Gastroesophageal sphincter (tissue), 4 donors: ENCODE data around the gene GMPR2. TPM values are rescaled to one million over a fixed set of nuclear protein-coding genes. Genes with fewer than 3 reads are reported as not detected.

ENCODE experiments used
- ATAC-seq: fragments of 150-250 bp; one replicate; pipeline ENCODE4 v1.9.1; 2016; ENCODE audit warnings: mild to moderate bottlenecking, moderate library complexity
- H3K27ac ChIP-seq, 4 donors: fragments of 200-600 bp; sonication (generic) in 3 of 4; 1 replicate in 3 of 4; 2 replicates in 1 of 4; pipeline ENCODE4 v1.5.1; 2016 to 2019
- H3K27me3 ChIP-seq: fragments of 200-600 bp; sonication (generic); one replicate; pipeline ENCODE4 v1.5.1; 2019
- H3K36me3 ChIP-seq, 2 donors: fragments of 200-600 bp; sonication (generic); one replicate each; pipeline ENCODE4 v1.5.1; 2019; ENCODE audit warnings: control low read depth in 1 of 2
- H3K4me1 ChIP-seq, 3 donors: fragments of 200-600 bp; sonication (generic); 1 replicate in 2 of 3; 2 replicates in 1 of 3; pipeline ENCODE4 v1.5.1; 2016 to 2019; ENCODE audit warnings: control low read depth in 2 of 3
- H3K4me3 ChIP-seq, 2 donors: fragments of 200-600 bp; sonication (generic); one replicate each; pipeline ENCODE4 v1.5.1; 2019; ENCODE audit warnings: mild to moderate bottlenecking in 1 of 2, moderate library complexity in 1 of 2
- H3K9me3 ChIP-seq, 3 donors: fragments of 200-600 bp; sonication (generic); one replicate each; pipeline ENCODE4 v1.5.1; 2017 to 2019; ENCODE audit warnings: control low read depth in 2 of 3
- EP300 ChIP-seq: sonication (generic); formaldehyde crosslinking; IDR thresholded peaks from one replicate; pipeline ENCODE4 v1.6.1; 2017; ENCODE audit warnings: antibody characterized with exemption, mild to moderate bottlenecking
- POLR2A ChIP-seq, 2 donors: fragments of 450-650 bp; IDR thresholded peaks; one replicate each; pipeline ENCODE4 v1.6.1; 2017; ENCODE audit warnings: antibody characterized with exemption in 2 of 2, mild to moderate bottlenecking in 2 of 2, moderate library complexity in 1 of 2
- POLR2AphosphoS5 ChIP-seq: sonication (generic); formaldehyde crosslinking; IDR thresholded peaks from one replicate; pipeline ENCODE4 v1.6.1; 2017; ENCODE audit warnings: antibody characterized with exemption
- WGBS, 2 donors: methylation state at CpG; one replicate each; pipeline ENCODE4 v1.1.5; 2018; ENCODE audit warnings: low coverage in 1 of 2; 5-methylcytosine and 5-hydroxymethylcytosine counted together
- total RNA-seq, 4 donors: library from RNA; depleted of rRNA; stranded (reverse); fragments of >200 nt; gene quantifications; one replicate each; pipeline ENCODE4 v1.1.0, GENCODE V29; 2016
- TF ChIP-seq, protein P1 (sequence below), 4 experiments: fragments of 200-600 bp in 2 of 4; fragments of 450-650 bp in 2 of 4; sonication (generic) in 1 of 4; IDR thresholded peaks; one replicate each; pipeline ENCODE4 v1.5.1; 2017 to 2019; ENCODE audit warnings: antibody characterized with exemption in 4 of 4, mild to moderate bottlenecking in 2 of 4, moderate library complexity in 2 of 4

The GMPR2 gene
- total RNA-seq, 4 donors from 2014 or later: 46.0 to 70.5 (median 59.8) TPM

DNA sequence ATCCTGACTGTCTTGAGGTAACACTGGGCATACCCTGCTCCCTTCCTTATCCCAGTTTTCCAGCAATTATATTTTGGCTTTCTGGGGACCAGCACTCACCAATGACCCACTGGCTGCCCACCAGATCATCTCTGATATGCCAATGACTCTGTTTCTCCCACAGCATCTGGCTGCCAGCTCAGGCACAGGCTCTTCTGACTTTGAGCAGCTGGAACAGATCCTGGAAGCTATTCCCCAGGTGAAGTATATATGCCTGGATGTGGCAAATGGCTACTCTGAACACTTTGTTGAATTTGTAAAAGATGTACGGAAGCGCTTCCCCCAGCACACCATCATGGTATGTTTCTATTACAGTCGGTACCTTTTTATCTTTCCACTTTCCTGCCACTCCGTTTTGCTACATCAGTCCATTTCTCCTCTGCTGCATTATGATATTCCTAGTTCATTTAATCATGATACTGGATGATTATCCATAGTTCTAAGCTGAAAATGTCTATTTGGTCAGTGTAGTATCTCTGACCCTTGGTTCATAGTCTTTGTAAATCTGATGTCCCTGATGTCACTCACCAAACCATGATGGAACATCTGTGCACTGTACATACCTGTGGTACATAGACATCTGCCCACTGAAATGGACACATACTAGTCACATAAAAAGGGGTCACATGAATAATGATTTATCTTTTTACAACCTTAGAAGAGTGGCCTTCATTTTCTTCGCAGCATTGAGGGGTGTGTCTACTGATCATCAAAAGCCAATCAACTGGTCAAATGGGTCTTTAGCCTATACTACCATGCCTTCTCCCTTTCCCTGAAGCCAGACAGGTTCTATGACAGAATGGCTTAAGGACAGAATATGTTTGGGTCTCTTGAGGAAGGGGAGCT lies 3.3 kb downstream of the GMPR2 start:
- Histone ChIP-seq H3K27ac (no peak overlapping the region), H3K4me1 (peaks cover 6 to 74% (median 38%) of the 10 kb centered on the region in 3 donors), H3K9me3 (no peaks in the 10 kb centered on the region), H3K4me3 (no peak overlapping the region), H3K36me3 (peaks cover 0 to 55% of the 10 kb centered on the region in 2 donors), H3K27me3 (no peaks in the 10 kb centered on the region)
- WGBS, 2 donors: 89 to 90% methylated on average over 5 of the region's 5 CpGs
- TF ChIP-seq POLR2AphosphoS5 (no peak), EP300 (no peak), POLR2A (IDR thresholded peaks at IDR 0.05) (no peak)
- TF ChIP-seq, protein P1, sequence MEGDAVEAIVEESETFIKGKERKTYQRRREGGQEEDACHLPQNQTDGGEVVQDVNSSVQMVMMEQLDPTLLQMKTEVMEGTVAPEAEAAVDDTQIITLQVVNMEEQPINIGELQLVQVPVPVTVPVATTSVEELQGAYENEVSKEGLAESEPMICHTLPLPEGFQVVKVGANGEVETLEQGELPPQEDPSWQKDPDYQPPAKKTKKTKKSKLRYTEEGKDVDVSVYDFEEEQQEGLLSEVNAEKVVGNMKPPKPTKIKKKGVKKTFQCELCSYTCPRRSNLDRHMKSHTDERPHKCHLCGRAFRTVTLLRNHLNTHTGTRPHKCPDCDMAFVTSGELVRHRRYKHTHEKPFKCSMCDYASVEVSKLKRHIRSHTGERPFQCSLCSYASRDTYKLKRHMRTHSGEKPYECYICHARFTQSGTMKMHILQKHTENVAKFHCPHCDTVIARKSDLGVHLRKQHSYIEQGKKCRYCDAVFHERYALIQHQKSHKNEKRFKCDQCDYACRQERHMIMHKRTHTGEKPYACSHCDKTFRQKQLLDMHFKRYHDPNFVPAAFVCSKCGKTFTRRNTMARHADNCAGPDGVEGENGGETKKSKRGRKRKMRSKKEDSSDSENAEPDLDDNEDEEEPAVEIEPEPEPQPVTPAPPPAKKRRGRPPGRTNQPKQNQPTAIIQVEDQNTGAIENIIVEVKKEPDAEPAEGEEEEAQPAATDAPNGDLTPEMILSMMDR (IDR thresholded peaks at IDR 0.05): no peak
- no peak for ATAC-seq

DNA sequence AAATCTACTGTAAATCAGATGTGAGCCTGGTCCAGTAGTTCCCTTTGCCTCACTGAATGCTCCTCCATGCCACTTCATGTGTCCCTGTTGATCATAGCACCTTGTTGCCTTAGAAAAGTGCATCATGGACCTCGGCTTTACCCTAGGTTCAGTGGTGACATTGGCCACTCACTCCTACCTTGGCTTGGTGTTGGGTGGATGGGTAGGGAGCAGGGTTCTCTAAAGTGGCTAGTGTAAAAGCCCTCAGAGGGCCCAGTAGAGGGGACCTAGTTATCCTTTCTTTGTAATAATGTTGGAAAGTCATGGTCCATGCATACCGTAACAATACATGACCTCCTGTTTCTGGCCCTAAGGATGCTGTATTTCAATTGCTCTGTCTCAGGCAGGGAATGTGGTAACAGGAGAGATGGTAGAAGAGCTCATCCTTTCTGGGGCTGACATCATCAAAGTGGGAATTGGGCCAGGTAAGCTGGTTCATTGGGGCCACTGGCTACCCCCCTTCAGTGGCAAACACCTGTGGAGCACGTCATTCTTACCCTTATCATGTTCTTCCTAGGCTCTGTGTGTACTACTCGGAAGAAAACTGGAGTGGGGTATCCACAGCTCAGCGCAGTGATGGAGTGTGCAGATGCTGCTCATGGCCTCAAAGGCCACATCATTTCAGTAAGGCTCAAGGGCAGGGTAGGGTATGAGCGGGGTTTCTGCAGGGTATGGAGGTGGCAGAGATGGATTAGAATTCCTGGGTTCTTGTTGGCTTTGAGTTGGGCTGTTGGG lies 4.1 kb downstream of the GMPR2 start:
- no peak overlapping the region for H3K4me3 ChIP-seq
- TF ChIP-seq EP300: no peak
- TF ChIP-seq POLR2AphosphoS5: no peak
- TF ChIP-seq POLR2A (IDR thresholded peaks at IDR 0.05): no peak
- TF ChIP-seq, protein P1 (IDR thresholded peaks at IDR 0.05): no peak
- no peaks in the 10 kb centered on the region for H3K9me3 ChIP-seq
- H3K4me1 ChIP-seq: peaks cover 6 to 74% (median 40%) of the 10 kb centered on the region in 3 donors
- peak overlapping the region in 1 of 4 donors; percentile 18 for H3K27ac ChIP-seq
- ATAC-seq: no peak
- H3K27me3 ChIP-seq: no peaks in the 10 kb centered on the region
- H3K36me3 ChIP-seq: peaks cover 0 to 60% of the 10 kb centered on the region in 2 donors
- WGBS, 2 donors: 94 to 100% methylated on average over 1 to 2 of the region's 6 CpGs

DNA sequence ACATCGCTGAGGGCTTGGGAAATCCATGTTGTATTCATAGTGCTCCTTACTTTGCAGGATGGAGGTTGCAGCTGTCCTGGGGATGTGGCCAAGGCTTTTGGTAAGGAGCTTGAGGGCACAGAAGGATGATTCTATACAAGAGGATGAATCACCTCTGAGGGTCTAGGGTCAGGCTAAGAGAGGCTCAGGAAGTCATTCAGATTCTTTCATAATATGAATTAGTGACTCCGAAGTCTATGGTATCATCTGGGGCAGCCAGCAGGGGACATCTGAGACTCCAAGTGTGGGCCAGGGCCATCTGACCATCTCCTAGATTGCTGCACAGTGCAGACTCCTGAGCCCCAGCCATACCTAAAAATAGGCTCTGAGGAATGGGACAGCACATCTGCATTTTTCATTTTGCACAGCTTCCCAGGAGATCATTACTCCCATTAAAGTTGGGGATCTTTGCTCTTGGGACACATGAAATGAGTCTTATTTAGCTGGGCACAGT lies 4.8 kb downstream of the GMPR2 start:
- H3K9me3 ChIP-seq: no peaks in the 10 kb centered on the region
- H3K36me3 ChIP-seq: peaks cover 0 to 60% of the 10 kb centered on the region in 2 donors
- no peak for ATAC-seq
- 80% methylated on average over 1 of the region's 2 CpGs; no CpG with 5 or more reads in 1 of the 2 donors for WGBS, 2 donors
- TF ChIP-seq POLR2AphosphoS5 (no peak), EP300 (no peak), POLR2A (IDR thresholded peaks at IDR 0.05) (no peak)
- TF ChIP-seq, protein P1 (IDR thresholded peaks at IDR 0.05): no peak
- H3K4me3 ChIP-seq: no peak overlapping the region
- H3K4me1 ChIP-seq: peaks cover 6 to 74% (median 40%) of the 10 kb centered on the region in 3 donors
- H3K27me3 ChIP-seq: no peaks in the 10 kb centered on the region
- H3K27ac ChIP-seq: peak overlapping the region in 1 of 4 donors; percentile 18

DNA sequence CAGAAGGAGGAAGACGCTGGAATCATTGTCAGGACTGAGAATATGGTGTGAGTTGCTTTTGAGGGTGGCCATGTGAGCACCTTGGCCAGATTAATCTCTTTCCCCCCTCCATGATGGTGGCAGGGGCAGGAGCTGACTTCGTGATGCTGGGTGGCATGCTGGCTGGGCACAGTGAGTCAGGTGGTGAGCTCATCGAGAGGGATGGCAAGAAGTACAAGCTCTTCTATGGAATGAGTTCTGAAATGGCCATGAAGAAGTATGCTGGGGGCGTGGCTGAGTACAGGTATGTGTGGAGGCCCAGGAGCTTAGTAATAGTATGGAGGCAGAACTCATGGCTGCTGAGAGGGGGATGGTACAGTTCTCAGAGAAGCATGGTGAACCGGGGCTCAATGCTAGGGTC lies 5.4 kb downstream of the GMPR2 start:
- H3K4me3 ChIP-seq: no peak overlapping the region
- H3K9me3 ChIP-seq: no peaks in the 10 kb centered on the region
- H3K36me3 ChIP-seq: peaks cover 0 to 60% of the 10 kb centered on the region in 2 donors
- H3K27me3 ChIP-seq: no peaks in the 10 kb centered on the region
- 74 to 77% methylated on average over 3 to 4 of the region's 5 CpGs for WGBS, 2 donors
- no peak overlapping the region for H3K27ac ChIP-seq
- H3K4me1 ChIP-seq: peaks cover 6 to 74% (median 39%) of the 10 kb centered on the region in 3 donors
- TF ChIP-seq, protein P1 (IDR thresholded peaks at IDR 0.05): no peak
- TF ChIP-seq EP300: no peak
- no peak for TF ChIP-seq POLR2A (IDR thresholded peaks at IDR 0.05)
- no peak for TF ChIP-seq POLR2AphosphoS5
- no peak for ATAC-seq
